VCaP (cell line): ENCODE data around the gene KCNK17.

Experiments
- H3K27ac ChIP-seq: fragments of 450-650 bp; 2 replicates; pipeline ENCODE4 v1.5.1; 2017
- CTCF ChIP-seq: fragments of 450-650 bp; conservative IDR thresholded peaks from 2 replicates; pipeline ENCODE4 v1.5.1; 2017; ENCODE audit warnings: mild to moderate bottlenecking, moderate library complexity

KCNK17 gene

GRCh38 chr6:39341937-39342336 is 27.7 kb upstream of the KCNK17 start:
- no peak for TF ChIP-seq CTCF
- no peak overlapping the region for H3K27ac ChIP-seq

- TF ChIP-seq CTCF, result no peak
- no peak overlapping the region for H3K27ac ChIP-seq
Measured at GRCh38 chr6:39341352-39341751, 27.1 kb upstream of the KCNK17 start.

GRCh38 chr6:39339868-39340550 is 25.8 kb upstream of the KCNK17 start:
- no peak overlapping the region for H3K27ac ChIP-seq
- TF ChIP-seq CTCF, result no peak

GRCh38 chr6:39339096-39339867 is 25.1 kb upstream of the KCNK17 start:
- no peak for TF ChIP-seq CTCF
- no peak overlapping the region for H3K27ac ChIP-seq

- no peak overlapping the region for H3K27ac ChIP-seq
- no peak for TF ChIP-seq CTCF
Measured at GRCh38 chr6:39338397-39338796, 24.2 kb upstream of the KCNK17 start.

- H3K27ac ChIP-seq, result no peak overlapping the region
- no peak for TF ChIP-seq CTCF
Measured at GRCh38 chr6:39335780-39336545, 21.7 kb upstream of the KCNK17 start.

- TF ChIP-seq CTCF, result no peak
- no peak overlapping the region for H3K27ac ChIP-seq
Measured at GRCh38 chr6:39333644-39334438, 19.6 kb upstream of the KCNK17 start.
